RWPE1 (cell line): ENCODE measurements around the gene CUL9.

Experiments used
- CTCF ChIA-PET: fragments of 350-600 bp; sonication (Branson Sonifier 250); formaldehyde crosslinking; extraction: SDS; loops from one replicate; lab custom pipeline; 2021; lab: Yijun Ruan, JAX
- POLR2A ChIA-PET: fragments of 400-600 bp; formaldehyde crosslinking; extraction: SDS; loops from one replicate; lab custom pipeline; 2020; ENCODE audit warnings: antibody characterized with exemption; ENCODE audit not compliant: low non-redundant PET; lab: Yijun Ruan, JAX
- DNase-seq: peaks from one replicate; pipeline ENCODE4 v3.0.0; 2012; ENCODE audit warnings: low spot score
- H3K27ac ChIP-seq: fragments of 450-650 bp; 2 replicates; pipeline ENCODE4 v1.5.1; 2017
- TF ChIP-seq, protein P1 (sequence below): fragments of 450-650 bp; conservative IDR thresholded peaks from 2 replicates; pipeline ENCODE4 v1.5.1; 2017; ENCODE audit warnings: low read depth, mild to moderate bottlenecking

Gene CUL9

DNA sequence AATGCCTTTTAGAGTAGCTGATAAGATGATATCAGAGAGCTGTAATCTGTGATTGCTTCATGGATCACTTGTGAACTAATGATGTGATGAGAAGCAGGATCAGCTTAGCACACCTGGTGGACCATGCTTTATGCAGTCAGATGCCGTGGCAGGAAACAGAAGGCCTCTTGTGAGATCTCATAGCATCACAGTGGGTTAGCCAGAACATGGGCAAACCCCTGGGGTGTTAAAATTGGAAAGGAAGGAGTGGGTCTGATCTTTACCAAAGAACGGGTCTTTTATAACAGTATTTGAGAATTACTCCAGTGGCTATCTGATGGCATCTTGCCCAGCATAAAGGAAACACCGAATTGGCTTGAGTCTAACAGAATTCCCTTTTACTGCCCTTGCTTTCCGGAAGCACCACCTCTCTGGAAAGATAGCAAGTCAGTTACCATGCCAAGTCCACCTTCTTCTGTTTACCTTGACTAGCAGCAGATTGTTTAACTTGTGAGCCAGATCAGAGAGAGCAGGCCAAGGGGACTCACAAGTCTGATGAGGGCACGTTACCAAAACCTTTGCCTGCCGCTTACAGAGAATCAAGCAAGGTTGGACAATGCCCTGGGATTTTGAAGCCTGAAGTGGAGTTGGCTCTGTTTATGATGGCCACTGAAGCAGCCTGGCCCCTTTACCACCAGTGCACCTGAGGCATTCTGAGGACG lies 31.8 kb upstream of the CUL9 start:
- POLR2A ChIA-PET: no interaction called here
- TF ChIP-seq, protein P1, sequence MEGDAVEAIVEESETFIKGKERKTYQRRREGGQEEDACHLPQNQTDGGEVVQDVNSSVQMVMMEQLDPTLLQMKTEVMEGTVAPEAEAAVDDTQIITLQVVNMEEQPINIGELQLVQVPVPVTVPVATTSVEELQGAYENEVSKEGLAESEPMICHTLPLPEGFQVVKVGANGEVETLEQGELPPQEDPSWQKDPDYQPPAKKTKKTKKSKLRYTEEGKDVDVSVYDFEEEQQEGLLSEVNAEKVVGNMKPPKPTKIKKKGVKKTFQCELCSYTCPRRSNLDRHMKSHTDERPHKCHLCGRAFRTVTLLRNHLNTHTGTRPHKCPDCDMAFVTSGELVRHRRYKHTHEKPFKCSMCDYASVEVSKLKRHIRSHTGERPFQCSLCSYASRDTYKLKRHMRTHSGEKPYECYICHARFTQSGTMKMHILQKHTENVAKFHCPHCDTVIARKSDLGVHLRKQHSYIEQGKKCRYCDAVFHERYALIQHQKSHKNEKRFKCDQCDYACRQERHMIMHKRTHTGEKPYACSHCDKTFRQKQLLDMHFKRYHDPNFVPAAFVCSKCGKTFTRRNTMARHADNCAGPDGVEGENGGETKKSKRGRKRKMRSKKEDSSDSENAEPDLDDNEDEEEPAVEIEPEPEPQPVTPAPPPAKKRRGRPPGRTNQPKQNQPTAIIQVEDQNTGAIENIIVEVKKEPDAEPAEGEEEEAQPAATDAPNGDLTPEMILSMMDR: no peak
- H3K27ac ChIP-seq: no peak overlapping the region; the same call in 1 of the 2 replicates
- DNase-seq: no peak
- CTCF ChIA-PET: no interaction called here

DNA sequence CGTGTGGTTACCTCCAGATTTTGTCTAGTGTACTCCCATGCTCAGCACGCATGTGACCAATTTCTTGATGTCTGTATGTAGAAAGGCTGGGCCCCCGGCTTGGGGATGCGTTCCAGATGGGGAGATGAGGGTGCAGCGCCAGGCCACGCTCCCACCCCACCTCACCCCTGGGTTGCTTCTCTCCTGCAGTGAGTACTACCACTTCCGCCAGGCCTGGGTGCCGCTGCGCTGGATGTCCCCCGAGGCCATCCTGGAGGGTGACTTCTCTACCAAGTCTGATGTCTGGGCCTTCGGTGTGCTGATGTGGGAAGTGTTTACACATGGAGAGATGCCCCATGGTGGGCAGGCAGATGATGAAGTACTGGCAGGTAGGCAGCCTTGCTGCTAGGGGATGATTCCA lies 22.4 kb upstream of the CUL9 start:
- ChIA-PET CTCF (no interaction called here), POLR2A (no interaction called here)
- no peak for DNase-seq
- TF ChIP-seq, protein P1: no peak
- no peak overlapping the region for H3K27ac ChIP-seq

DNA sequence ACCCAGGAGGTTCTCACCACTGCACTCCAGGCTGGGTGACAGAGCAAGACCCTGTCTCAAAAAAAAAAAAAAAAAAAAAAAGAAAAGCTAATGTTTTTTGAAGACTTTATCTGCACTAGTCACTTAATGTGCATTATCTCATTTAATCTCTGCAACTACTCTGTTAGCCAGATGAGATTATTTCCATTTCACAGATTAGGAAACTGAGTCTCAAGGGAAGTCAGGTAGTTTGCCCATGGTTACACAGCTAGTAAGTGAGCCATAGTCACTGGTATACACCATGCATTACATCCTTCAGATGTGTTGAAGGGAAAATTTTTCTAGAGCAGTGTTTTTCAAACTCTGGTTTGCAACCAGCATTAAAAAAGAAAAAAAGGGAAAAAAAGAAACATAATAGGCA lies 18.1 kb upstream of the CUL9 start:
- TF ChIP-seq, protein P1: no peak
- DNase-seq: no peak
- no peak overlapping the region for H3K27ac ChIP-seq
- POLR2A ChIA-PET: interaction anchor here (0.6 kb wide), 2 partner anchors 12 to 56 kb away, joined by 3 to 8 read pairs; no protein-coding TSS in a partner anchor
- CTCF ChIA-PET: interaction anchor here (0.5 kb wide), 1 partner anchor 339 kb away, joined by 4 read pairs; no protein-coding TSS in a partner anchor

DNA sequence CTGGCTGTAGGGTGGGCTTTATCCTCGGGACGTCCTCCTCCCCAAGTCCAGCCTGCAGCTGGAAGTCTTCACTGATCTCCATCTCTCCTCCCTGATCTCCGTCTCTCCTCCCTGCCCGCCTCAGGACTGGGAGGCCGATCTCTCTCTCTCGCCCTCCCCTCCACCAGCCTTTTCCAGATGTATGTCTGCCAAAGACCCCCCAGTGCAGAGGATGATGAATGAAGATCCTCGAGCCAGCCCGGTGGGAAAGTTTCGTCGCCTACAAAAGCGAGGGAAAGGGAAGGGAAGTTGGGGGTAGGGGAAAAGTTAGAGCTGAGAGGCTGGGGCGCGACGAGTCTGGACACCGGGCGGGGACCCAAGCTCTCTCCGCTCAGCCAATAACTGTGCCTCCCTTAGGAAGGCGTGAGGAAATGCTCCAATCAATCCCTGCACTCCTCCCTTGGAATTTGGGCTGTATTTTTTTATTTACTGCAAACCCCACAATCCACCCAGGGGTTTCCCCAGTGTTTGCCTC lies 11.5 kb upstream of the CUL9 start:
- TF ChIP-seq, protein P1: no peak
- CTCF ChIA-PET: no interaction called here

DNA sequence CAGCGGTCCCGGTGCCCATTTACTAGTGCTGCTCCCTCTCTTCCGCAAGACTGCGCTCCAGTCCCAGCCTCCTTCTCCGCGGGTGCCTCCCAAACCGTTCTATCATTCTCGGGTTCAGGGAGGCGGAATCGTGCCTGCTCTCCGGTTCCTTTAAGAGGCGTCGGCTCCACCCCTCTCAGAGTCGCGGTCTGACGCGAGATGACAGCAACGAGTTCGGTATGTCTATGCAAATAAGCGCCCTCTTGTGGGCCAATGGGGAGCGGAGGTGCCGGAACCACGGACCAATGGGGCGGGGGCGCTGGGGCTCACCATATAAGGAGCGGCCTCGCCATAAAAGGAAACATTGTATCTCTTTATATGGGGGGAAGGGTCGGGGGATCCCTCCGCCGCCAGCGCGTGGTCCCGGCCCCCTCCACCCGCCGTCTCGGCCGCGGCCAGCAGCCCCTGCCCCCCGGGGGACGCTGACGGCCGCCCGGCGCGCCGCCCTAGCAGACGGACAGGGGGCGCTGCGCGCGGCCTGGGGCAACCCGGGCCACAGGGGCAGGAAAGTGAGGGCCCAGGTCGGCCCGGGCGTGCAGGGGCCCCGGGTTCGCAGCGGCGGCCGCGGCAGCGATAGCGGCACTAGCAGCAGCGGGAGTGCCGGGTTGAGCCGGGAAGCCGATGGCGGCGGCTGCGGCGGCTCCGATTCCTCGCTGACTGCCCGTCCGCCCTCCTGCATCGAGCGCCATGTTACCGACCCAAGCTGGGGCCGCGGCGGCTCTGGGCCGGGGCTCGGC lies 10.9 kb upstream of the CUL9 start, which contains the start of gene SRF:
Gene SRF, plus strand, starts transcription at position 339 of the 776 bp plus-strand sequence. Its CDS starts 388 bp downstream, at position 727.
- ChIA-PET POLR2A (interaction anchor here (0.6 kb wide), 1 partner anchor 26 kb away, joined by 4 read pairs; no protein-coding TSS in a partner anchor), CTCF (interaction anchor here (0.6 kb wide), 1 partner anchor 426 kb away, joined by 4 read pairs; no protein-coding TSS in a partner anchor)
- H3K27ac ChIP-seq: peak within 1 kb of the TSS; percentile 97
- TF ChIP-seq, protein P1: peak; percentile 78
- peak; percentile 95 for DNase-seq

More for the DNA sequence above, 11.5 kb upstream of the CUL9 start:
- POLR2A ChIA-PET: interaction anchor here (0.5 to 0.6 kb wide), 3 partner anchors 25 to 103 kb away, joined by 3 to 5 read pairs (median 4); partner anchors contain the start of gene TTBK1
- DNase-seq: peak; percentile 77
- H3K27ac ChIP-seq: peak overlapping the region; percentile 97

DNA sequence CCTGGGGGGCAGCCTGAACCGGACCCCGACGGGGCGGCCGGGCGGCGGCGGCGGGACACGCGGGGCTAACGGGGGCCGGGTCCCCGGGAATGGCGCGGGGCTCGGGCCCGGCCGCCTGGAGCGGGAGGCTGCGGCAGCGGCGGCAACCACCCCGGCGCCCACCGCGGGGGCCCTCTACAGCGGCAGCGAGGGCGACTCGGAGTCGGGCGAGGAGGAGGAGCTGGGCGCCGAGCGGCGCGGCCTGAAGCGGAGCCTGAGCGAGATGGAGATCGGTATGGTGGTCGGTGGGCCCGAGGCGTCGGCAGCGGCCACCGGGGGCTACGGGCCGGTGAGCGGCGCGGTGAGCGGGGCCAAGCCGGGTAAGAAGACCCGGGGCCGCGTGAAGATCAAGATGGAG lies 10.3 kb upstream of the CUL9 start:
- ChIA-PET CTCF (interaction anchor here (0.6 kb wide), 2 partner anchors 18 to 425 kb away, joined by 3 to 4 read pairs; no protein-coding TSS in a partner anchor), POLR2A (no interaction called here)
- TF ChIP-seq, protein P1: no peak
- H3K27ac ChIP-seq: peak overlapping the region; percentile 97
- no peak for DNase-seq
